K562 (cell line): ENCODE measurements around the gene PGS1. TPM values are rescaled to one million over a fixed set of nuclear protein-coding genes. Genes with fewer than 3 reads are reported as not detected.

Experiments used
- ATAC-seq: fragments of 200-7000 bp; cut with Tn5 transposase; 3 replicates; pipeline ENCODE4 v1.9.1; 2020; ENCODE audit warnings: moderate library complexity
- BruUV-seq: library from RNA; stranded (reverse); fragments of 400-500 nt; replicated peaks from 2 replicates; lab custom pipeline; 2021; lab: Mats Ljungman, UMichigan
- CTCF ChIA-PET: fragments of 300-600 bp; formaldehyde crosslinking; extraction: SDS; loops from one replicate; lab custom pipeline; 2021; ENCODE audit warnings: low intra/inter-chr PET ratio; lab: Yijun Ruan, JAX
- POLR2A ChIA-PET: fragments of 300-600, 350-650 bp; sonication (Branson Sonifier 250); formaldehyde crosslinking; extraction: SDS; loops from one replicate; lab custom pipeline; 2021; ENCODE audit warnings: antibody characterized with exemption, inconsistent platforms; lab: Yijun Ruan, JAX
- DNase-seq, 4 experiments: peaks; one replicate each; pipeline versions ENCODE4 v3.0.0 to v3.0.0-alpha.2; 2011 to 2018; ENCODE audit warnings: low spot score in 3 of 4, mixed read lengths in 3 of 4; ENCODE audit errors: extremely low read depth in 1 of 4
- FAIRE-seq: peaks from 2 replicates; lab custom pipeline; 2011; peaks lifted over from hg19 to GRCh38; lab: Jason Lieb, UNC
- H2AFZ ChIP-seq: 2 replicates; pipeline ENCODE4 v1.6.0; 2011; ENCODE audit warnings: low read depth, low read length, control low read depth, inconsistent platforms
- H3K27ac ChIP-seq: fragments of 200-600 bp; 3 replicates; pipeline ENCODE4 v1.8.0; 2011; ENCODE audit warnings: low read depth, mild to moderate bottlenecking, control low read depth, inconsistent platforms, low read length, moderate library complexity, mixed read lengths; ENCODE audit errors: extremely low read depth
- H3K27me3 ChIP-seq, 2 experiments: fragments of 300-600 bp in 1 of 2; 2 replicates in 1 of 2; 3 replicates in 1 of 2; pipeline versions ENCODE4 v1.6.0 to v1.8.0; 2011; ENCODE audit warnings: inconsistent platforms in 2 of 2, low read length in 2 of 2, mild to moderate bottlenecking in 1 of 2, mixed read lengths in 1 of 2, moderate library complexity in 1 of 2; ENCODE audit not compliant: control insufficient read depth in 2 of 2, insufficient read depth in 2 of 2
- H3K36me3 ChIP-seq: fragments of 300-600 bp; 3 replicates; pipeline ENCODE4 v1.8.0; 2011; ENCODE audit warnings: mild to moderate bottlenecking, low read length, inconsistent platforms; ENCODE audit not compliant: control insufficient read depth, insufficient read depth
- H3K4me1 ChIP-seq, 2 experiments: fragments of 200-600 bp in 1 of 2; replicated peaks in 1 of 2; 2 replicates in 1 of 2; 3 replicates in 1 of 2; pipeline versions ENCODE4 v1.5.1 to v1.8.0; 2011; ENCODE audit warnings: inconsistent platforms in 2 of 2, low read length in 2 of 2, mild to moderate bottlenecking in 1 of 2, mixed read lengths in 1 of 2, moderate library complexity in 1 of 2; ENCODE audit not compliant: control insufficient read depth in 2 of 2, insufficient read depth in 2 of 2
- H3K4me2 ChIP-seq: 2 replicates; pipeline ENCODE4 v1.6.1; 2011; ENCODE audit warnings: low read length, control low read depth, inconsistent platforms, mixed read lengths; ENCODE audit not compliant: insufficient read depth
- H3K4me3 ChIP-seq: fragments of 200-600 bp; sonication (generic), shearing (Covaris generic); 2 replicates; pipeline ENCODE4 v1.5.1; 2016; ENCODE audit warnings: control low read depth, inconsistent platforms
- H3K79me2 ChIP-seq: fragments of 200-600 bp; 3 replicates; pipeline ENCODE4 v1.8.0; 2011; ENCODE audit warnings: low read length, inconsistent platforms; ENCODE audit not compliant: control insufficient read depth, insufficient read depth
- H3K9ac ChIP-seq, 2 experiments: 2 replicates each; pipeline versions ENCODE4 v1.6.0 to v1.6.1; 2011; ENCODE audit warnings: low read depth in 2 of 2, low read length in 2 of 2, control low read depth in 1 of 2, inconsistent platforms in 1 of 2, mild to moderate bottlenecking in 1 of 2, mixed read lengths in 1 of 2; ENCODE audit not compliant: insufficient read depth in 1 of 2
- H3K9me1 ChIP-seq: one replicate; pipeline ENCODE4 v1.6.0; 2011; ENCODE audit warnings: inconsistent platforms, mild to moderate bottlenecking, low read length, moderate library complexity; ENCODE audit not compliant: control insufficient read depth, insufficient read depth
- H3K9me3 ChIP-seq: replicated peaks from 2 replicates; pipeline ENCODE4 v1.5.1; 2011; ENCODE audit warnings: low read depth, low read length, inconsistent platforms; ENCODE audit not compliant: control insufficient read depth, insufficient read depth
- H4K20me1 ChIP-seq: replicated peaks from 2 replicates; pipeline ENCODE4 v1.6.1; 2011; ENCODE audit warnings: low read length, inconsistent platforms, mixed read lengths; ENCODE audit not compliant: control insufficient read depth, insufficient read depth
- CAMTA2 ChIP-seq: fragments of 250-450 bp; sonication (Bioruptor Pico); conservative IDR thresholded peaks from 2 replicates; pipeline ENCODE4 v1.5.1; 2022
- E2F6 ChIP-seq, 2 experiments: IDR thresholded peaks; 2 replicates each; pipeline ENCODE4 v1.6.1; 2011; ENCODE audit warnings: borderline replicate concordance in 1 of 2, control low read depth in 1 of 2, low read depth in 1 of 2, low read length in 1 of 2, mild to moderate bottlenecking in 1 of 2, mixed read lengths in 1 of 2, moderate library complexity in 1 of 2; ENCODE audit not compliant: insufficient read depth in 1 of 2, insufficient read length in 1 of 2, poor library complexity in 1 of 2, severe bottlenecking in 1 of 2; ENCODE audit errors: extremely low read depth in 1 of 2
- FOS ChIP-seq: IDR thresholded peaks from 3 replicates; pipeline ENCODE4 v1.6.1; 2011; ENCODE audit not compliant: insufficient read length; ENCODE audit errors: extremely low read depth
- HNRNPH1 ChIP-seq: fragments of 200-400 bp; formaldehyde crosslinking; optimal IDR thresholded peaks from 2 replicates; pipeline ENCODE3; 2017; ENCODE audit warnings: low read depth, mild to moderate bottlenecking, low read length, moderate library complexity
- MEF2A ChIP-seq: IDR thresholded peaks from 2 replicates; pipeline ENCODE4 v1.6.1; 2011; ENCODE audit warnings: low read depth, mild to moderate bottlenecking, low read length, moderate library complexity; ENCODE audit not compliant: control insufficient read depth
- PHF8 ChIP-seq: fragments of 200-600 bp; sonication (generic); IDR thresholded peaks from 2 replicates; pipeline ENCODE4 v1.6.1; 2012; ENCODE audit warnings: mixed run types, mild to moderate bottlenecking, inconsistent platforms, low read length, moderate library complexity, borderline replicate concordance
- RAD51 ChIP-seq: fragments of 450-650 bp; IDR thresholded peaks from 2 replicates; pipeline ENCODE4 v1.7.1; 2016; ENCODE audit warnings: low read depth, mild to moderate bottlenecking, borderline replicate concordance
- RBBP5 ChIP-seq: fragments of 200-600 bp; sonication (generic); IDR thresholded peaks from 2 replicates; pipeline ENCODE4 v1.6.1; 2012; ENCODE audit warnings: borderline replicate concordance, mild to moderate bottlenecking, low read length, control low read depth, inconsistent platforms; ENCODE audit not compliant: insufficient read depth, poor library complexity, severe bottlenecking
- REST ChIP-seq, 2 experiments: fragments of 450-650 bp; formaldehyde crosslinking in 1 of 2; IDR thresholded peaks; 2 replicates each; pipeline versions ENCODE4 v1.4.0 to v1.6.1; 2014 to 2020; ENCODE audit warnings: mild to moderate bottlenecking in 2 of 2, borderline replicate concordance in 1 of 2, low read depth in 1 of 2
- TCFL5 ChIP-seq: fragments of 250-450 bp; sonication (Bioruptor Pico); conservative IDR thresholded peaks from 2 replicates; pipeline ENCODE4 v1.6.1; 2021; ENCODE audit warnings: mild to moderate bottlenecking, moderate library complexity, matching md5 sums
- XRCC3 ChIP-seq: fragments of 450-650 bp; IDR thresholded peaks from 2 replicates; pipeline ENCODE4 v1.6.1; 2017; ENCODE audit warnings: mild to moderate bottlenecking, moderate library complexity
- ZNF24 ChIP-seq: fragments of 450-650 bp; IDR thresholded peaks from 2 replicates; pipeline ENCODE4 v1.6.1; 2016
- ZNF354B ChIP-seq: fragments of 250-450 bp; sonication (Bioruptor Pico); IDR thresholded peaks from 2 replicates; pipeline ENCODE4 v1.4.0; 2020
- ZNF57 ChIP-seq: fragments of 450-650 bp; formaldehyde crosslinking; IDR thresholded peaks from 2 replicates; pipeline ENCODE4 v1.4.0; 2020; ENCODE audit warnings: mild to moderate bottlenecking, moderate library complexity
- WGBS: fragments of 100-300 bp; shearing (Covaris generic); methylation state at CpG from one replicate; pipeline ENCODE4 v1.1.6; 2016; ENCODE audit warnings: low coverage, mixed read lengths; ENCODE audit not compliant: insufficient coverage; ENCODE audit errors: missing lambda C conversion rate; 5-methylcytosine and 5-hydroxymethylcytosine counted together
- in situ Hi-C: fragments of 300-500 bp; cut with MboI; formaldehyde crosslinking; loops from 4 replicates; pipeline ENCODE4 v1.15.0; 2018; ENCODE audit warnings: inconsistent platforms, mixed read lengths
- intact Hi-C: fragments of 100-400 bp; cut with micrococcal nuclease; formaldehyde crosslinking; loops from 2 replicates; pipeline ENCODE4 v1.14.2; 2022
- polyA plus RNA-seq, 8 experiments: library from polyadenylated mRNA; depleted of rRNA in 4 of 8; stranded (reverse) in 5 of 8; unstranded in 3 of 8; fragments of >200 nt; fragmentation: Nextera tagmentation in 2 of 8; fragmentation: Illumina TruSeq in 1 of 8; extraction: Ambion mirVana in 2 of 8; extraction: Trizol in 1 of 8; gene quantifications; 2 replicates each; pipeline versions ENCODE4 v1.2.1 to v1.2.3, GENCODE V29; 2011 to 2014; ENCODE audit warnings: inconsistent platforms in 1 of 8, missing spikeins in 1 of 8
- total RNA-seq, 7 experiments: library from RNA; depleted of rRNA in 6 of 7; stranded (reverse); fragments of >200 nt in 6 of 7; fragmentation: Illumina TruSeq in 2 of 7; extraction: Trizol in 2 of 7; gene quantifications; 2 replicates each; pipeline versions ENCODE4 v1.2.1 to v1.2.3, GENCODE V29; 2011 to 2021; ENCODE audit warnings: low replicate concordance in 1 of 7

PGS1 gene
- total and polyA plus RNA-seq, 9 of the 15 experiments (the other 6 are each of a cell fraction or from before 2014, with no cell fraction given), result 1.3 to 39.4 (median 22.3) TPM

GRCh38 chr17:78391843-78392242 lies 13.4 kb downstream of the PGS1 start:
- intact Hi-C loops, result no loop called here
- in situ Hi-C loops, result no loop called here
- peaks cover 10% of the 10 kb centered on the region for H4K20me1 ChIP-seq
- WGBS, result 75% methylated on average over 4 of the region's 4 CpGs
- no peak overlapping the region for H2AFZ ChIP-seq
- FAIRE-seq (no peak), DNase-seq (no peak), ATAC-seq (no peak)
- H3K9me1 ChIP-seq, result no peaks in the 10 kb centered on the region
- peaks cover 0 to 4% of the 10 kb centered on the region in 2 experiments; a peak in 2 of 5 replicates for H3K4me1 ChIP-seq
- CTCF ChIA-PET, result no interaction called here
- H3K4me2 ChIP-seq, result no peak overlapping the region
- no peak overlapping the region for H3K4me3 ChIP-seq
- POLR2A ChIA-PET, result interaction anchor here (0.7 kb wide), 1 partner anchor 9 kb away, joined by 3 read pairs; no protein-coding TSS in a partner anchor
- no peaks in the 10 kb centered on the region for H3K9me3 ChIP-seq
- H3K27ac ChIP-seq, result no peak overlapping the region
- peaks cover 59% of the 10 kb centered on the region; the same call in 2 of the 3 replicates for H3K36me3 ChIP-seq
- no peaks in the 10 kb centered on the region for H3K27me3 ChIP-seq
- H3K79me2 ChIP-seq, result peaks cover 59% of the 10 kb centered on the region
- BruUV-seq, result no TSS peak
- H3K9ac ChIP-seq, result no peak overlapping the region
- TF ChIP-seq FOS (no peak), XRCC3 (no peak), REST (IDR thresholded peaks at IDR 0.05; ENCODE audit: borderline replicate concordance) (no peak), REST (CRISPR knock-in tag; IDR thresholded peaks at IDR 0.05; ENCODE audit: low read depth) (no peak), HNRNPH1 (no peak), ZNF24 (no peak), ZNF57 (CRISPR knock-in tag) (no peak), RAD51 (no peak), MEF2A (no peak), TCFL5 (CRISPR knock-in tag) (no peak), RBBP5 (no peak), PHF8 (no peak), ZNF354B (CRISPR knock-in tag) (no peak), E2F6 (IDR thresholded peaks at IDR 0.05; ENCODE audit: borderline replicate concordance in 1 of 2, extremely low read depth in 1 of 2, insufficient read depth in 1 of 2, insufficient read length in 1 of 2, low read depth in 1 of 2, low read length in 1 of 2, poor library complexity in 1 of 2, severe bottlenecking in 1 of 2) (no peak), CAMTA2 (CRISPR knock-in tag) (no peak)
